Neural progenitor cell (in vitro differentiated cells): ENCODE measurements around the gene AP5Z1.

Experiments used
- EZH2 ChIP-seq: fragments of 200-600 bp; sonication (generic); IDR thresholded peaks from 2 replicates; pipeline ENCODE4 v1.6.1; 2017; ENCODE audit warnings: antibody characterized with exemption, mild to moderate bottlenecking, moderate library complexity
- TF ChIP-seq, protein P1 (sequence below): fragments of 200-600 bp; sonication (generic); IDR thresholded peaks from 2 replicates; pipeline ENCODE4 v1.5.1; 2017; ENCODE audit warnings: antibody characterized with exemption, mild to moderate bottlenecking

DNA sequence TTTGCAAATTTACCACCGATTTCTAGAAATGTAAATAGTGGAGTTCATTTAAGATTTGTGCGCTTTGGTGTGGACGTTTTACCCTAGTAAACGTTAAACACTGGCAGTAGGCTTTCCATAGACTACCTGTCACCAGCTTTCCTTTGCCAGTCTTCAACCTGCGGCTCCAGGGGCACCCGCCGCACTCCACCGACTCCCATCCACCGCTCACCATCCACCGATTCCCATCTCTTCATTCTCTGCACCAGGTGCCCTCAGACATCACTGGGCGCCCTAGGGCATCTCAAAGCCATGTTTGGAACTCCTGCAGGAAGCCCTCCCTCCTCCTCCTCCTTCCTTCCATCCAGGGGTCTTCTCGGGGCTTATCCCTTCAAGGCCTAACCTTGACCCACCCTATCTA, 1.4 kb upstream of the AP5Z1 start:
- TF ChIP-seq, protein P1, sequence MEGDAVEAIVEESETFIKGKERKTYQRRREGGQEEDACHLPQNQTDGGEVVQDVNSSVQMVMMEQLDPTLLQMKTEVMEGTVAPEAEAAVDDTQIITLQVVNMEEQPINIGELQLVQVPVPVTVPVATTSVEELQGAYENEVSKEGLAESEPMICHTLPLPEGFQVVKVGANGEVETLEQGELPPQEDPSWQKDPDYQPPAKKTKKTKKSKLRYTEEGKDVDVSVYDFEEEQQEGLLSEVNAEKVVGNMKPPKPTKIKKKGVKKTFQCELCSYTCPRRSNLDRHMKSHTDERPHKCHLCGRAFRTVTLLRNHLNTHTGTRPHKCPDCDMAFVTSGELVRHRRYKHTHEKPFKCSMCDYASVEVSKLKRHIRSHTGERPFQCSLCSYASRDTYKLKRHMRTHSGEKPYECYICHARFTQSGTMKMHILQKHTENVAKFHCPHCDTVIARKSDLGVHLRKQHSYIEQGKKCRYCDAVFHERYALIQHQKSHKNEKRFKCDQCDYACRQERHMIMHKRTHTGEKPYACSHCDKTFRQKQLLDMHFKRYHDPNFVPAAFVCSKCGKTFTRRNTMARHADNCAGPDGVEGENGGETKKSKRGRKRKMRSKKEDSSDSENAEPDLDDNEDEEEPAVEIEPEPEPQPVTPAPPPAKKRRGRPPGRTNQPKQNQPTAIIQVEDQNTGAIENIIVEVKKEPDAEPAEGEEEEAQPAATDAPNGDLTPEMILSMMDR = no peak
- TF ChIP-seq EZH2 = no peak
